Natural killer cell (primary cell): Measurements from ENCODE around the gene ODF2L. TPM values are rescaled to one million over a fixed set of nuclear protein-coding genes. Genes with fewer than 3 reads are reported as not detected.

Experiments
- total RNA-seq, 4 donors: library from RNA; stranded (reverse); fragments of 120-200 nt in 1 of 4; gene quantifications; one replicate each; pipeline versions ENCODE4 v1.2.3 to v1.2.4, GENCODE V29; 2013 to 2022

Gene ODF2L
- total RNA-seq, 3 donors from 2014 or later (not counting 1 experiment from before 2014, with no cell fraction given) = 79.7 to 102 (median 82.0) TPM

Other genes with a start within 250 kb of the ODF2L start
- gene COL24A1, start 239.6 kb downstream of the ODF2L start, total RNA-seq = under 1 TPM; 0.20 to 0.54 (median 0.54) TPM
- not detected for gene CLCA2, start 27.8 kb upstream of the ODF2L start, total RNA-seq
- not detected for gene CLCA1, start 72.6 kb upstream of the ODF2L start, total RNA-seq
- gene CLCA4, start 150.8 kb upstream of the ODF2L start, total RNA-seq = not detected